Right cardiac atrium (tissue), 5 donors: ENCODE measurements around the gene EIF1AD. TPM values are rescaled to one million over a fixed set of nuclear protein-coding genes. Genes with fewer than 3 reads are reported as not detected.
A peak's percentile ranks its signal among the peaks of the same experiment; 100 is the strongest.
"Not testable (repeated sequence)": the region's sequence is repeated elsewhere in the genome, so short reads cannot be mapped to it uniquely, and the experiment has no call there.

Source experiments
- ATAC-seq, 2 donors: fragments of 200-7000 bp; cut with Tn5 transposase; one replicate each; pipeline versions ENCODE4 v1.8.0 to v1.9.1; 2020; ENCODE audit warnings: moderate library complexity in 2 of 2, mild to moderate bottlenecking in 1 of 2
- DNase-seq, 3 donors: peaks; one replicate each; pipeline ENCODE4 v3.0.0-alpha.2; 2020
- H3K27ac ChIP-seq: one replicate; pipeline ENCODE4 v1.5.1; 2013; ENCODE audit warnings: mild to moderate bottlenecking, low read length, control low read depth, moderate library complexity
- H3K27me3 ChIP-seq: one replicate; pipeline ENCODE4 v1.6.1; 2013; ENCODE audit not compliant: control insufficient read depth, insufficient read depth
- H3K4me1 ChIP-seq: one replicate; pipeline ENCODE4 v1.6.1; 2013; ENCODE audit warnings: low read length; ENCODE audit not compliant: control insufficient read depth, insufficient read depth
- H3K4me3 ChIP-seq: one replicate; pipeline ENCODE4 v1.5.1; 2013; ENCODE audit warnings: low read length, control low read depth
- H3K9me3 ChIP-seq: one replicate; pipeline ENCODE4 v1.6.1; 2013; ENCODE audit warnings: low read length; ENCODE audit not compliant: control insufficient read depth
- WGBS: extraction: QIAGEN DNeasy Blood & Tissue Kit; methylation state at CpG from one replicate; pipeline ENCODE4 v1.1.7; 2013; 5-methylcytosine and 5-hydroxymethylcytosine counted together
- intact Hi-C, 4 donors: fragments of 100-400 bp; cut with DNase I; formaldehyde crosslinking; loops; one replicate each; pipeline versions ENCODE4 v1.11.0 to v1.14.0; 2022 to 2023
- polyA plus RNA-seq: library from polyadenylated mRNA; stranded (reverse); fragments of 200-250 nt; gene quantifications from one replicate; pipeline ENCODE4 v1.2.3, GENCODE V29; 2013
- total RNA-seq, 4 donors: library from RNA; stranded (reverse); fragmentation: NEBNext Ultra II Directional; extraction: Animal tissue kit (Norgen Biotek cat#: 25700); gene quantifications; one replicate each; pipeline ENCODE4 v1.2.1, GENCODE V29; 2021
- donor health status: healthy with polysubstance abuse.
- donor health status: DM: no; HTN: yes; CAD: no.
- donor health status: DM: no; HTN: no; CAD: no.
- donor health status: DM: no; HTN: yes; CAD: no; lungs with severe emphysema.
- donor health status: DM: yes; HTN: yes; CAD: no.

The EIF1AD gene
- total and polyA plus RNA-seq, 5 donors = 18.5 to 22.2 (median 20.2) TPM

DNA sequence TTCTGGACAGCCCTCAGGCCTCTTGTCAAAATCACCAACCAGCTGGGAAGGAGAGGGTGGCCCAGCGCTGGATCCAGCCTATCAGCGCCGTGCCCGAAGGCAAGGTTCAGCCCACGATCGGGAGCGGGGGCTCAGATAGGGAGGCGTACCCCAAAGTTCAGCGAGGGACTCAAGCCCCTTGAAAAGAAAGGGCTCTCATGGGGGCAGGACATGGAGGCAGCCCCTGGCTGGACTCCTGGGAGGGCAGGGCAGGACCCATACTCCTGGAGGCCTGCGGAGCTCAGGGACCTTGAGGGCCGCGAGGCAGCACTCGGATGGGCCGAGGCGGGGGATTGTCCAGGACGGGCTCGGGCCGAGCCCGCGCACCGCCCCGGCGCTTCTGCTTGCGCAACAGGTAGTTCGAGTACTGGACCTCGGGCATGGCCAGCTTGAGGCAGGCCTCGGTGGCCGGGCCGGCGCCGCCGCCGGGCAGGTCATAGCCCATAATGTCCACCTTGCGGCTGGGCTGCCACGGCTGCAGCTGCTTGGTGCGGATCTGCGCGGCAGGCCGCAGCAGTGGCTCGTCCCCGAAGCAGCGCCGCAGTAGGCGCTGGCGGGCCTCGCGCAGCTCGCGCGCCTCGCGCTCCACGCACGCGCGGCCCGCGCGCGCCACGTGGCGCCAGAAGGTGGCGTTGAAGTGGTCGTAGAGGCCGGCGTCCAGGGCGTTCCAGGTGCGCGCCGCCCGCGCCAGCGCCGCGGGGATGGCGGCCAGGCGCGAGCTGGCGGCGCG is 40.5 kb upstream of the EIF1AD start:
- intact Hi-C loops = no loop called here
- Histone ChIP-seq H3K4me3 (no peak overlapping the region), H3K4me1 (no peaks in the 10 kb centered on the region), H3K27ac (no peak overlapping the region), H3K27me3 (no peaks in the 10 kb centered on the region), H3K9me3 (no peaks in the 10 kb centered on the region)
- DNase-seq = no peak
- WGBS = 96% methylated on average over 81 of the region's 81 CpGs
- no peak for ATAC-seq

DNA sequence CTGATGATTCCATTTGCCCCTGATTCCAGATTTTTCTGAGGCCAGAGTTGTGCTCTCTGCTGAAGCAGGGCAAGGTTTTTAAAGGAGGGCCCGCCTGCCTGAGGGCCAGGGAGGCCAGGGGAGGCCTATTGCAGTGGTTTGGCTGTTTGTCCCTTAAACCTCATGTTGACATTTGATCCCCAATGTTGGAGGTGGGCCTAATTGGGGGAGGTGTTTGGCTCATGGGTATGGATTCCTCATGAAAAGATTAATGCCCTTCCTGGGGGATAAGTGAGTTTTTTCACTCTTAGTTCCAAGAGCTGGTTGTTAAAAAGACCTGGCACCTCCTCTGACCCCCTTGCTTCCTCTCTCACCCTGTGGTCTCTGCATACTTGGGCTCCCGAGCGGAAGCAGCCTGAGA is 37.8 kb upstream of the EIF1AD start:
- H3K27me3 ChIP-seq = no peaks in the 10 kb centered on the region
- WGBS = 81% methylated on average over 3 of the region's 3 CpGs
- no peak for DNase-seq

DNA sequence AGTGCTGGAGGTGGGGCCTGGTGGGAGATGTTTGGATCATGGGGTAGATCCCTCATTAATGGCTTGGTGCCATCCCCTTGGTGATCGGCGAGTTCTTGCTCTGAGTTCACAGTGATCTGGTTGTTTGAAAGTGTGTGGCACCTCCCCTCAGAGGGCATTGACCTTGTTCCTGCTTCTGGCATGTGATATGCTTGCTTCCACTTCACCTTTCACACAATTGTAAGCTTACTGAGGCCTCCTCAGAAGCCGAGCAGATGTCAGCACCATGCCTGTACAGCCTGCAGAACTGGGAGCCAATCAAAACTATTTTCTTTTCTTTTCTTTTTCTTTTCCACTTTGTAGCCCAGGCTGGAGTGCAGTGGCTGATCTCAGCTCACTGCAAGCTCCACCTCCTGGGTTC is 35.4 kb upstream of the EIF1AD start:
- Histone ChIP-seq H3K4me3 (no peak overlapping the region), H3K27ac (no peak overlapping the region), H3K9me3 (no peaks in the 10 kb centered on the region), H3K4me1 (no peaks in the 10 kb centered on the region), H3K27me3 (no peaks in the 10 kb centered on the region)
- intact Hi-C loops = no loop called here
- DNase-seq (no peak), ATAC-seq (no peak)
- 92% methylated on average over 3 of the region's 3 CpGs for WGBS

More for the DNA sequence above, 37.8 kb upstream of the EIF1AD start:
- H3K4me3 ChIP-seq = no peak overlapping the region
- no peaks in the 10 kb centered on the region for H3K9me3 ChIP-seq
- H3K27ac ChIP-seq = no peak overlapping the region
- intact Hi-C loops = no loop called here
- no peaks in the 10 kb centered on the region for H3K4me1 ChIP-seq
- no peak for ATAC-seq

DNA sequence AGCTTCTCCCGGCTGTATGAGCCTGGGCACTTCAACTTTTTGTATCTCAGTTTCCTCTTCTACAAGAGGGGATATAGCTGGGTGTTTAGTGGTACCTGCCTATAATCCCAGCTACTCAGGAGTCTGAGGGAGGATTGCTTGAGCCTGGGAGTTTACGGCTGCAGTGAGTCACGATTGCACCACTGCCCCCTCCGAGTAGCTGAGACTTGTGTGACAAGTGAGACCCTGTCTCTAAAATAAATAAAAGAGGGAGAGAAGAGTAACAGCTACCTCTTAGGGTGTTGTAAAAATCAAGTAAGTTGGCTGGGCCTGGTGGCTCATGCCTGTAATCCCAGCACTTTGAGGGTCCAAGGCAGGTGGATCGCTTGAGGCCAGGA is 34.4 kb upstream of the EIF1AD start:
- intact Hi-C loops = no loop called here
- Histone ChIP-seq H3K27ac (no peak overlapping the region), H3K4me1 (no peaks in the 10 kb centered on the region), H3K27me3 (no peaks in the 10 kb centered on the region), H3K9me3 (no peaks in the 10 kb centered on the region), H3K4me3 (no peak overlapping the region)
- DNase-seq (no peak), ATAC-seq (no peak)
- whole genome bisulfite sequencing = 84% methylated on average over 5 of the region's 5 CpGs

DNA sequence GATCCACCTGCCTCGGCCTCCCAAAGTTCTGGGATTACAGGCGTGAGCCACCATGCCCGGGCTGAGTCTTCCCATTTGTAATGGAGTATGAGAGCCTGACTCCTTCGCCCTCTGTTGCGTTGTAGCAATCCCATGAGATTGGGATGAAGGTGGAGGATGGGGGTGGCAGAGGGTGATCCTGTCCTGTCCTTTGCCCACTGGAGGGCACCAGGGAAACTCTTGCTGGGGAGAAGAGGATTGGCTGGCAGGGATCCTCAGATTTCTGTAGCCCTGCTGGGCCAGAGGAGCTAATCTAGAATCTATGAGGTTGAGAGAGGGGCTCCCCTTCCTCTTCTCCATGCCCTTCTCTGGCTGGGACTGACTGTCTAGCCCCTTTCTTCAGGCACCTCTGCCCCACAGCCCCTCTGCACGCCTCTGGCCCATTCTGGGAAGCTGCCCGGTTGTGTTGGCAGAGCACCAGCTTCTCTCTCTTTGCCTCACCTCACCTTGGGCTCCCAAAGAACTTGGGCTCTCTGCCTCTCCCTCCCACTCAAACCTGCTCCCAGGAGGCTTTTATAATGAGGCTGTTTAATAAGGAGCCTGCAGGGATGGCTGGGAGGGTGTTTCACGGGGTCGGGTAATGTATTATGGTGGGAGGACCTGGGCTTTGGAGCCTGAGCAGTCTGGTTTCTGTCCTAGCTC is 33.8 kb upstream of the EIF1AD start:
- Histone ChIP-seq H3K9me3 (no peaks in the 10 kb centered on the region), H3K4me3 (no peak overlapping the region), H3K4me1 (no peaks in the 10 kb centered on the region), H3K27ac (no peak overlapping the region), H3K27me3 (no peaks in the 10 kb centered on the region)
- ATAC-seq = peak in 1 of 2 donors; percentile 27
- WGBS = 69% methylated on average over 9 of the region's 9 CpGs
- intact Hi-C loops = no loop called here
- no peak for DNase-seq

DNA sequence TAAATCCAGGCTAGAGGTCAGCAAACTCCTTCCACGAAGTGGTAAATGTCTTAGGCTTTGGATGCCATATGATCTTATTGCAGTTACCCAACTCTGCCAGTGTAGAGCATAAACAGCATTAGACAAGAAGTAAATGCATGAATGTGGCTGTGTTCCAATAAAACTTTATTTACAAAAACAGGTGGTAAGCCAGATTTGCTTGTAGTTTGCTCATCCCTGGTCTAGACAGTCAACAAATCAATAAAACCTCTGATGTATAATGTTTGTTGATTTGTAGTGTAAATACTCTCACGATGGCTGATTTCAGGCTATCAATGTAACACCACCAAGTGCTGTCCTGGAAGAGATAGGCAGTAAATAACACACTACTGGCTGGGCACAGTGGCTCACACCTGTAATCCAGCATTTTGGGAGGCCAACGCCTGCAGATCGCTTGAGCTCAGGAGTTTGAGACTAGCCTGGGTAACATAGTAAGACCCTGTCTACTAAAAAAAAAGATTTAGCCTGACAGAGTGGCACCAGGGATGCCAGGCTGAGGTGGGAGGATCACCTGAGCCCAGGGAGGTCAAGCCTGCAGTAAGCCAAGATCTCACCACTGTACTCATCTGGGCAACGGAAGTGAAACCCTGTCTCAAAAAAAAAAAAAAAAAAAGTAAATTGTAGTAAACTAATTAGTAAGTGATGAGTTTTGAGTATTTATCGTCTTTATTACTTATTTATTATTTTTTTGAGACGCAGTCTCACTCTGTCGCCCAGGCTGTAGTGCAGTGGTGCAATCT is 31.2 kb upstream of the EIF1AD start:
- DNase-seq = no peak
- intact Hi-C loops = no loop called here
- Histone ChIP-seq H3K4me1 (no peaks in the 10 kb centered on the region), H3K9me3 (no peaks in the 10 kb centered on the region), H3K4me3 (no peak overlapping the region), H3K27ac (no peak overlapping the region), H3K27me3 (no peaks in the 10 kb centered on the region)
- ATAC-seq = no peak
- 88% methylated on average over 8 of the region's 8 CpGs for WGBS

DNA sequence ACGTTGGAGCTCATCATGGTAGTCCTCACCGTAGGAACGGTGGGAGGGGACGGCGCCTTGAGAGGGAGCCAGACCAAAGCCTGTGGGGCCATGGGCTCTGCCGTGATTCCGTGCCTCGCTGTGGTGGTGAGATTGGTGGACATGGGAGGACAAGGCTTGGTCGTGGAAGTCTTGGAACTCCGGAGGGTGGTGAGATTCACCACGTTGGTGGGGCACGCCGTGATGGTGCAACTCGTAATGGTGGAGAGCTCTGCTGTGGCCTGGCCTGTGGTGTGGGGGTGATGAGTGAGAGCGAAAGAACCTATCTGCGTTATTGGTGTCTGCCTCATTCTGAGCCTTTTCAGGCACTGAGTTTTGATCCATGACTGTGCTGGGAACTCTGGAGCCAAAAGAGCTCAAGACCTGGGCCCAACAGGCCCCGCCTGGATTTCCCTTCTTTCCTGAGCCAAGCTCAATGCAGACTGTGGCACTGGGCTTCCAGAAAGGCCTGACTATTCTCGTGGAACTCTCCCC is 24.1 kb upstream of the EIF1AD start, which contains the start of gene CATSPER1:
Gene CATSPER1 (minus strand): TSS at position 463 of the 513 bp plus-strand sequence. CDS start 100 bp downstream, at position 363.
- ATAC-seq (no peak), DNase-seq (no peak)
- Histone ChIP-seq H3K9me3 (no peaks in the 10 kb centered on the region), H3K4me3 (no peak within 1 kb of the TSS), H3K4me1 (no peaks in the 10 kb centered on the region), H3K27ac (no peak within 1 kb of the TSS), H3K27me3 (no peaks in the 10 kb centered on the region)
- 88% methylated on average over 18 of the region's 18 CpGs for WGBS
- intact Hi-C loops = no loop called here

DNA sequence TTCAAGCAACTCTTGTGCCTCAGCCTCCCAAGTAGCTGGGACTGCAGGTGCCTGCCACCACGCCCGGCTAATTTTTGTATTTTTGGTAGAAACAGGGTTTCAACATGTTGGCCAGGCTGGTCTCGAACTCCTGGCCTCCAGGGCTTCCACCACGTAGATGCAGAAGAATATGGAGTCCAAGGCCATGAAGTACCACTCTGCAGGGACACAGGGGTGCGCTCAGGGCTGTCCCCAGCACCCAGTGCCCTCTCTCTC is 21.2 kb upstream of the EIF1AD start:
- H3K4me3 ChIP-seq, DNase-seq, intact Hi-C loops, H3K9me3 ChIP-seq, ATAC-seq, H3K27me3 ChIP-seq, H3K27ac ChIP-seq, H3K4me1 ChIP-seq: not testable (repeated sequence)
- 75% methylated on average over 5 of the region's 5 CpGs for WGBS

DNA sequence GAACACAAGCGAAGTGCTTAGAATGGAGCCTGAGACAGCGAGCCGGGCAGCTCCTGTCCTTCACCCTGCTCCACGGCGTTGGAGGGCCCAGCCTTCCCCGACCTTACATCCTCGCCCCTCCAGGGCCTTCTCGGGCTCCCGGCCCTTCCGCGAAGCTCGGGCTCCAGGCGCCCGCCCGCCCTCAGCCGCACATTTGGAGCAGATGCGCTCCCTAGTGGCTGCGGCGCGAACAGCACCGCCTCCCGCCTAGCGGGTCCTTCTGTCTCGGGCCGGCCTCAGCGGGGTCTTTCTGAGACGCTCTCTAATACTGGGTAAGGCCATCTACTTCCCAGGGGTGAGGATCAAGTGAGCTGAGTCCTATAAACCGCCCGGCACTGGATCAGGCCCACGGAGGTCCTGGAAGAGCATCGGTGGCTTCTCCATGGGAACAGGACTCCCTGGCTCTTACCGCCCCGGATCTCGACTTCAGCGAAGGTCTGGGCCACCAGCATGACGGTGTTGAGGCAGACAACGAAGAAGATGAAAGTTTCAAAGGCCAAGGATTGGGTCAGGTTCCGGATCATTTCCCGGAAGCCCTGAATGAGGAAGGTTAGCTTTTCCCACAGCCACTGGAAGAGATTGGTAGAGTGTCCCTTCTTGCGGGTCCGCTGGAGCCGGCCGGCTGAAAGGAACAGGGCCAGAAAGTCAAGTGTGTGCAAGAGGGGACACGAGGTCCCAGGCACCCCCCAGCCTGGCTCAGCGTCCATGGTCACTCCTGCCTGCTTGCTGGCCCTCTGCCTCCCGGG is 20.6 kb upstream of the EIF1AD start:
- H3K27ac ChIP-seq = no peak overlapping the region
- WGBS = 21% methylated on average over 46 of the region's 46 CpGs
- H3K9me3 ChIP-seq = no peaks in the 10 kb centered on the region
- peak; percentile 77 to 84 for ATAC-seq
- no peaks in the 10 kb centered on the region for H3K4me1 ChIP-seq
- H3K4me3 ChIP-seq = no peak overlapping the region
- no peaks in the 10 kb centered on the region for H3K27me3 ChIP-seq
- DNase-seq = peak; percentile 73 to 91 (median 90)
- intact Hi-C loops = no loop called here

DNA sequence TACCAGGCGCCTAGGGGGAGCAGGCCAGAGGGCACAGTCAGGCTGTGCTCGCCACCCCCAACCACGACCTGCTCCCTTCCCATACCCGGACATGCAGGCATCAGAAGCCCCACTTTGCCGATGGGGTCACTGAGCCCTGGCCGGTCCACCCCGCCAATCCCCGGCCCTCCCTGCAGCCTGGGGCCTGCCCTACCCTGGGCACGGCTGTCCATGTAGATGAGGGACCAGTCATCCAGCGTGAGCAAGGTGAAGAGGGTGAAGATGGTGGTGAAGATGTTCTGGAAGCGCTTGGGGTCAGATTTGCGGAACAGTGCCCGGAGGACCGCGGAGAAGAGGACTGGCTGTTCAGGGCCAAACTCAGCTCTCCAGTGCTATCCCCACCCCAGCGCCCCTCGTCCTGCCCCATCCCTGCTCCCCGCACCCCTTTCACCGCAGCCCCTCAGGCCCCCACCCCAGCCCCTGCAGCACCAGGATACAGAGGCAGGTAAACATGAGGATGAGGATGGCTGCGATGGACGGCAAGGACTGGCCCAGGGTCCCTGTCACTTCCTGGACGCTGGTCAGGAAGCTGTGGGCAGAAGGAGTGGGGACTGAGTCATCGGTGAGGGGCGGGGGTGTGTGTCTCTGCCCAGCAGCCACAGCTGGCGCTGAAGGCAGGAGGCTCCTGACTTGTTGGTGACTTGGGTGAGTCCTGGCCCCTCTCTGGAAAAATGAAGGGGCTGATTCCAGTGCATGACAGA is 18.8 kb upstream of the EIF1AD start:
- intact Hi-C loops = no loop called here
- ATAC-seq = peak in 1 of 2 donors; percentile 10

More for the DNA sequence above, 18.8 kb upstream of the EIF1AD start:
- DNase-seq = no peak
- no peaks in the 10 kb centered on the region for H3K4me1 ChIP-seq
- no peaks in the 10 kb centered on the region for H3K27me3 ChIP-seq
- H3K27ac ChIP-seq = no peak overlapping the region
- no peaks in the 10 kb centered on the region for H3K9me3 ChIP-seq
- WGBS = 81% methylated on average over 25 of the region's 25 CpGs
- no peak overlapping the region for H3K4me3 ChIP-seq
